ENCODE measurements around the gene CNOT11.
"Not testable (repeated sequence)": the region's sequence is repeated elsewhere in the genome, so short reads cannot be mapped to it uniquely, and the experiment has no call there.

Gene CNOT11
- total RNA-seq: 42.7 to 50.3 reads per million in 2 donors

- DNase-seq: peak; percentile 97 to 99 (median 99)
Measured at GRCh38 chr2:101252408-101253012, at the start of gene CNOT11. Gene CNOT11, plus strand, starts transcription at chr2:101252886. Its CDS starts 79 bp downstream, at chr2:101252965.

GRCh38 chr2:101204400-101205115 is 48.1 kb upstream of the CNOT11 start:
- no peak for DNase-seq

GRCh38 chr2:101205521-101206479 is 46.9 kb upstream of the CNOT11 start:
- DNase-seq: peak in 3 of 5 experiments; percentile 6 to 82 (median 14)

- no peak for DNase-seq
Measured at GRCh38 chr2:101208830-101209229, 43.9 kb upstream of the CNOT11 start.

- peak in 1 of 5 experiments; percentile 27 for DNase-seq
Measured at GRCh38 chr2:101219246-101219645, 33.4 kb upstream of the CNOT11 start.

GRCh38 chr2:101220091-101220490 is 32.6 kb upstream of the CNOT11 start:
- DNase-seq: not testable (repeated sequence)

- peak in 3 of 5 experiments; percentile 6 to 98 (median 65) for DNase-seq
Measured at GRCh38 chr2:101223814-101224231, 28.9 kb upstream of the CNOT11 start.

GRCh38 chr2:101230541-101231001 is 22.1 kb upstream of the CNOT11 start:
- no peak for DNase-seq

GRCh38 chr2:101231240-101231639 is 21.4 kb upstream of the CNOT11 start:
- no peak for DNase-seq

GRCh38 chr2:101231937-101232730 is 20.6 kb upstream of the CNOT11 start:
- no peak for DNase-seq

GRCh38 chr2:101232770-101233169 is 19.9 kb upstream of the CNOT11 start:
- no peak for DNase-seq

GRCh38 chr2:101234169-101234938 is 18.3 kb upstream of the CNOT11 start:
- no peak for DNase-seq

GRCh38 chr2:101235956-101236355 is 16.7 kb upstream of the CNOT11 start:
- DNase-seq: not testable (repeated sequence)

GRCh38 chr2:101237944-101238343 is 14.7 kb upstream of the CNOT11 start:
- not testable (repeated sequence) for DNase-seq

GRCh38 chr2:101238930-101239759 is 13.5 kb upstream of the CNOT11 start:
- no peak for DNase-seq

GRCh38 chr2:101239760-101240118 is 12.9 kb upstream of the CNOT11 start:
- not testable (repeated sequence) for DNase-seq

GRCh38 chr2:101240694-101241093 is 12.0 kb upstream of the CNOT11 start:
- DNase-seq: peak in 1 of 5 experiments; percentile 43

GRCh38 chr2:101241158-101241557 is 11.5 kb upstream of the CNOT11 start:
- DNase-seq: no peak

- DNase-seq: not testable (repeated sequence)
Measured at GRCh38 chr2:101244373-101244772, 8.3 kb upstream of the CNOT11 start.

GRCh38 chr2:101244899-101245298 is 7.8 kb upstream of the CNOT11 start:
- not testable (repeated sequence) for DNase-seq
